ENCODE data around the gene XG.
"Not testable (repeated sequence)": the region's sequence is repeated elsewhere in the genome, so short reads cannot be mapped to it uniquely, and the experiment has no call there.

Gene XG

GRCh38 chrX:2751874-2752300 is at the start of gene XG:
XG (plus strand) TSS chrX:2752040; CDS start chrX:2752275, 235 bp downstream.
- DNase-seq: peak; percentile 27

GRCh38 chrX:2703991-2704369 is 47.9 kb upstream of the XG start:
- DNase-seq: no peak

GRCh38 chrX:2705046-2705832 is 46.6 kb upstream of the XG start:
- DNase-seq: no peak

- peak; percentile 93 for DNase-seq
Observed at GRCh38 chrX:2707334-2707760, 44.5 kb upstream of the XG start.

- DNase-seq: peak; percentile 35
Observed at GRCh38 chrX:2708021-2708420, 43.8 kb upstream of the XG start.

- no peak for DNase-seq
Observed at GRCh38 chrX:2708592-2709188, 43.1 kb upstream of the XG start.

GRCh38 chrX:2709556-2709955 is 42.3 kb upstream of the XG start:
- DNase-seq: no peak

GRCh38 chrX:2710041-2710840 is 41.6 kb upstream of the XG start:
- no peak for DNase-seq

- no peak for DNase-seq
Observed at GRCh38 chrX:2711441-2711840, 40.4 kb upstream of the XG start.

- no peak for DNase-seq
Observed at GRCh38 chrX:2712428-2712827, 39.4 kb upstream of the XG start.

- DNase-seq: no peak
Observed at GRCh38 chrX:2712890-2713840, 38.7 kb upstream of the XG start.

- no peak for DNase-seq
Observed at GRCh38 chrX:2714551-2714950, 37.3 kb upstream of the XG start.

GRCh38 chrX:2715066-2715600 is 36.7 kb upstream of the XG start:
- no peak for DNase-seq

- no peak for DNase-seq
Observed at GRCh38 chrX:2717312-2717711, 34.5 kb upstream of the XG start.

GRCh38 chrX:2718821-2719220 is 33.0 kb upstream of the XG start:
- no peak for DNase-seq

- no peak for DNase-seq
Observed at GRCh38 chrX:2719774-2720447, 31.9 kb upstream of the XG start.

GRCh38 chrX:2723286-2723879 is 28.5 kb upstream of the XG start:
- no peak for DNase-seq

GRCh38 chrX:2727264-2727663 is 24.6 kb upstream of the XG start:
- DNase-seq: not testable (repeated sequence)

- no peak for DNase-seq
Observed at GRCh38 chrX:2732076-2732475, 19.8 kb upstream of the XG start.

- DNase-seq: no peak
Observed at GRCh38 chrX:2732649-2733048, 19.2 kb upstream of the XG start.

- DNase-seq: no peak
Observed at GRCh38 chrX:2733286-2733685, 18.6 kb upstream of the XG start.

All from RPMI8226 (cell line).